ENCODE data around the gene TWIST1. TPM values are rescaled to one million over a fixed set of nuclear protein-coding genes. Genes with fewer than 3 reads are reported as not detected.

Gene TWIST1
- 0.17 and 0.87 TPM in 2 replicates for total RNA-seq

DNA sequence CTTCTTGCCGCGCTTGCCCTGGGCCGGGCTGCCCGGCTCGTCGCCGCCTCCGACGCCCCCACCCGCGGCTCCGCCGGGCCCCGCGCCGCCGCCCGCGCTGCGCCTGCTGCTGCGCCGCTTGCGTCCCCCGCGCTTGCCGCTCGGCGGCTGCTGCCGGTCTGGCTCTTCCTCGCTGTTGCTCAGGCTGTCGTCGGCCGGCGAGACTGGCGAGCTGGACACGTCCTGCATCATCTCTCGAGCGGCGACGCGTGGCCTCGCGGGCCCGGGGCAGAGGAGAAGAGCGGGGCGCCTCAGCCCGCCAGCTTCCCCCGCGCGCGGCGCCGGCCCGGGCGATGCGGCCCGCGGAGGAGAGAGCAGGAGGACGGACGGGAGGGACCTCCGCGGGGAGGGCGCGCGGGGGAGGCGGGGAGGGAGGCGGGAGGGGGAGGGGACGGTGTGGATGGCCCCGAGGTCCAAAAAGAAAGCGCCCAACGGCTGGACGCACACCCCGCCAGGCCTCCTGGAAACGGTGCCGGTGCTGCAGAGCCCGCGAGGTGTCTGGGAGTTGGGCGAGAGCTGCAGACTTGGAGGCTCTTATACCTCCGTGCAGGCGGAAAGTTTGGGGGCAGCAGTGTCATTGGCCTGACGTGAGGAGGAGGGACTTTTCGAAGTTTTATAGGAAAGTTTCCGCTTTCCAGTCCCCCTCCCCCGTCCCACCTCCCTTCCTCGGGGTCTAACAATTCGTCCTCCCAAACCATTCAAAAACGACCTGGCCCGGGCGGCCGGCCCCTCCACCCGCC is at the start of gene TWIST1:
Gene TWIST1, minus strand, starts transcription at position 546 of the 779 bp plus-strand sequence. Its CDS starts 315 bp downstream, at position 231.

DNA sequence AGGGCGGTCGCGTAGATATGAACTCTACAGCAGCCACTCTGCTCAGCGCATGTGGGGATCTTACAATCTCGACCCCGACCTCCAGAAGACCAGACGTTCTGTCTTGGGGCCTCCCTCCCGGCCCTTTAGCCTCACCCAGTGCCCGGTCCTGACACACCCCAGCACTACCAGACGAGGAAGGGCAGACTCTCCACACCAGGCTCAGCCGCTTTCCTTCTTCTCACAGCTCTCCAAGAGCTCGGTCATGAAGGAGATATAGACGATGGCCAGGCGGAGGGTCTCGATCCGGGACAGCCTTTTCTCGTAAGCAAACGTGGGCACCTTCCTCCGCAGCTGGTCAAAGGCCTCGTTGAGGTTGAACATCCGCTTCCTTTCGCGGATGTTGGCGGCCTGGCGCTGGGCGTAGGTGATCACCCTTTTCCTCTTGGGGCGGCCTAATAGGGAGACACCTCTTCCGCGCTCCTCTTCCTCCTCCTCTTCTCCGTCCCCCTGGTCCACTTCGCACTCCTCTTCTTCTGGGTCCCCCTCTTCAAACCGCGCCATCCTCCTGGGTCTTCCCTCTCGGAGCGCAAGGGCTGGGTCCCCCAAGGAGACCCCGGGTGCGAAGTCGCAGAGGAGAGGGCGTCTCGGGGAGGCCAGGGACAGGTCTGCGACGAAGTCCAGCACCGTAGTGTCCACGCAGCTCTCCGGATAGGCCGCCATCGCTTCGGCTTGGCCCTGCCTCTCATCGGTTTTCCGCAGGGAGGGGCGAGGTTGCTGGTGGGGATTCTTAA is 27.4 kb upstream of the TWIST1 start, which contains the start of gene FERD3L:
Gene FERD3L, minus strand, starts transcription at position 761 of the 773 bp plus-strand sequence. Its CDS starts 59 bp downstream, at position 702.

Other genes starting within 250 kb of the TWIST1 start
- not detected in 2 replicates for gene FERD3L, start 27.8 kb upstream of the TWIST1 start, total RNA-seq